ENCODE data around the gene AFAP1. TPM values are rescaled to one million over a fixed set of nuclear protein-coding genes. Genes with fewer than 3 reads are reported as not detected.

Gene AFAP1
- polyA plus RNA-seq, 2 donors = 2.0 to 4.0 TPM

DNA sequence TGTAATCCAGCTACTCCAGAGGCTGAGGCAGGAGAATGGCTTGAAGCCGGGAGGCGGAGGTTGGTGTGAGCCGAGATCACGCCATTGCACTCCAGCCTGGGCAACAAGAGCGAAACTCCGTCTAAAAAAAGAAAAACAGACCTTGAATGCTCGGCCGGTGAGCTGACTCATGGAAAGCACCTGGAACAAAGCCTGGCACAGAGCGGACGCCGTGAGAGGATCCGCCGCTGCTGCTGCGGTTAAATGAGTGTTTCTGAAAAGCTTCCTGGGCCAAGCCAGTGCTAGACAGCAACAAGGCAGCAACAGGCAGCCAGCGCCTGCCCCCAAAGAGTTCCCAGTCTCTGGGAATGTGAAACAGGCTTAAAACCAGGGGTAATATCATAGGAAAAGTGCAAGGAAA, 186.4 kb downstream of the AFAP1 start:
- no peak overlapping the region for H3K27ac ChIP-seq (ENCODE audit: low read depth in 2 of 2, low read length in 1 of 2)
- no peaks in the 10 kb centered on the region for H3K27me3 ChIP-seq (ENCODE audit: control insufficient read depth in 1 of 2, insufficient read depth in 2 of 2, low read length in 2 of 2)
- WGBS, 2 donors = 49 to 54% methylated on average over 15 of the region's 15 CpGs
- H3K9me3 ChIP-seq (ENCODE audit: control insufficient read depth in 2 of 2, insufficient read depth in 1 of 2, low read depth in 1 of 2, low read length in 1 of 2) = peaks cover 0 to 2% of the 10 kb centered on the region in 2 donors
- peaks cover 0 to 7% of the 10 kb centered on the region in 2 donors for H3K4me1 ChIP-seq (ENCODE audit: control insufficient read depth in 2 of 2, insufficient read depth in 2 of 2, low read length in 1 of 2)
- H3K36me3 ChIP-seq (ENCODE audit: control insufficient read depth in 2 of 2, insufficient read depth in 2 of 2, low read length in 1 of 2) = no peaks in the 10 kb centered on the region
- no peak overlapping the region for H3K4me3 ChIP-seq (ENCODE audit: low read depth in 1 of 2, low read length in 2 of 2)

DNA sequence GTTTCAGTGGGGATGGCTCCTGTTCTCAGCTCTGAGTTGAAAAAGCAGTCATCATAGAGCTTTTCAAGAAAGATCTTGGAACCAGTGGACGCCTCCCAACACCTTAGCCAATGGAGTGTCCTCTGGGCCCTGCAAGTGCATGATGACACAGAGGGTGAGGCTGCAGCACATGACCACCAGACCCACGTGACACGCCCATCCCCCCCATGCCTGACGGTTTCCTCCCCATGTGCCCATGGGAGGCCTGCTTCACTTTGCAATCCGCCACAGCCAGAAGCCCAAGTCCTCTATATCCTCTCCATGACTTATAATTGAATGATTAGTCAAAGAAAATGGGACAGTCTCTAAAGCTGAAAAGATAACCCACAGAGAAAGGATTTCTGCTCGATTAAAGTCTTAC, 187.0 kb downstream of the AFAP1 start:
- Histone ChIP-seq H3K27me3 (ENCODE audit: control insufficient read depth in 1 of 2, insufficient read depth in 2 of 2, low read length in 2 of 2) (no peaks in the 10 kb centered on the region), H3K9me3 (ENCODE audit: control insufficient read depth in 2 of 2, insufficient read depth in 1 of 2, low read depth in 1 of 2, low read length in 1 of 2) (peaks cover 0 to 2% of the 10 kb centered on the region in 2 donors), H3K27ac (ENCODE audit: low read depth in 2 of 2, low read length in 1 of 2) (no peak overlapping the region), H3K4me3 (ENCODE audit: low read depth in 1 of 2, low read length in 2 of 2) (no peak overlapping the region), H3K36me3 (ENCODE audit: control insufficient read depth in 2 of 2, insufficient read depth in 2 of 2, low read length in 1 of 2) (no peaks in the 10 kb centered on the region), H3K4me1 (ENCODE audit: control insufficient read depth in 2 of 2, insufficient read depth in 2 of 2, low read length in 1 of 2) (peaks cover 0 to 7% of the 10 kb centered on the region in 2 donors)
- 83 to 84% methylated on average over 6 of the region's 6 CpGs for WGBS, 2 donors

DNA sequence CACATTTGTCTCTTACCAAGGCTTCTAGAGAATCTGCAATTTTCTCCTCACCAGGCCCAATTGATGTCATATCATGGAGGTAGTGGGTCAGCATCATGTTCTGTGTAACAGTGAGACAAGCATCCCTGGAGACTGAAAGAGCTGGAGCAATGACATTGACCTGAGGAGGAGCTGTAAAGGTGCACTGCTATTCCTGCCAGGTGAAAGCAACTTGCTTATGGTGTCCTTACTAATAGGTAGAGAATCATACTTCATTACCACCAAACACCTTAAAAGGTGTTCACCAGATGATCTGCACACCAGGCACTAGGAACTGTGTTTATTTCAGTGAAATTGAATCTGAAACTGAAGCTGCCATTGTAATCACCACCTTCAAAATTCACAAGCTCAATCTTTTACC, 188.7 kb downstream of the AFAP1 start:
- peaks cover 0 to 7% of the 10 kb centered on the region in 2 donors for H3K4me1 ChIP-seq (ENCODE audit: control insufficient read depth in 2 of 2, insufficient read depth in 2 of 2, low read length in 1 of 2)
- no peak overlapping the region for H3K4me3 ChIP-seq (ENCODE audit: low read depth in 1 of 2, low read length in 2 of 2)
- H3K36me3 ChIP-seq (ENCODE audit: control insufficient read depth in 2 of 2, insufficient read depth in 2 of 2, low read length in 1 of 2) = no peaks in the 10 kb centered on the region
- H3K27me3 ChIP-seq (ENCODE audit: control insufficient read depth in 1 of 2, insufficient read depth in 2 of 2, low read length in 2 of 2) = no peaks in the 10 kb centered on the region
- no peak overlapping the region for H3K27ac ChIP-seq (ENCODE audit: low read depth in 2 of 2, low read length in 1 of 2)
- peaks cover 0 to 2% of the 10 kb centered on the region in 2 donors for H3K9me3 ChIP-seq (ENCODE audit: control insufficient read depth in 2 of 2, insufficient read depth in 1 of 2, low read depth in 1 of 2, low read length in 1 of 2)

DNA sequence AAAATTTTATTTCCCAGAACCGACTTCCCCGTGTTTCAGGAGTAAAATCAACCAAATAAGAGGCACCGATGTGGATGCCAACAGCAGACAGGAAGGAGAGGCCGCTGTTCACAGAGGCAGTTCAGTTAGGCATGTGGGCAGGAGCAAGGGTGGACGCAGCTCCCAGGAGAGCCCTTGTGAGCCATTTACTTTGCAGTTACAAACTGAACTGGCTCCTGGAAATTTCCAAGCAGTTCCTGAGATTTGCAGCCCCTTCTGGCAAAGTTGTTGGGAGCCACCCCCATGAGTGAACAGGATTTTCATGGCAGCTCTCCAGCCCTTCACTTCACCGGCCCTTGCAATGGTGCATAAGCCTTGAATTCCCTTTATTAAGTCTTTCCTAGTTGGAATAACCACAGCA, 189.1 kb downstream of the AFAP1 start:
- Histone ChIP-seq H3K4me1 (ENCODE audit: control insufficient read depth in 2 of 2, insufficient read depth in 2 of 2, low read length in 1 of 2) (peaks cover 0 to 7% of the 10 kb centered on the region in 2 donors), H3K9me3 (ENCODE audit: control insufficient read depth in 2 of 2, insufficient read depth in 1 of 2, low read depth in 1 of 2, low read length in 1 of 2) (peaks cover 0 to 2% of the 10 kb centered on the region in 2 donors), H3K27ac (ENCODE audit: low read depth in 2 of 2, low read length in 1 of 2) (no peak overlapping the region), H3K4me3 (ENCODE audit: low read depth in 1 of 2, low read length in 2 of 2) (no peak overlapping the region), H3K36me3 (ENCODE audit: control insufficient read depth in 2 of 2, insufficient read depth in 2 of 2, low read length in 1 of 2) (no peaks in the 10 kb centered on the region), H3K27me3 (ENCODE audit: control insufficient read depth in 1 of 2, insufficient read depth in 2 of 2, low read length in 2 of 2) (no peaks in the 10 kb centered on the region)
- WGBS, 2 donors = 69 to 71% methylated on average over 6 of the region's 6 CpGs

DNA sequence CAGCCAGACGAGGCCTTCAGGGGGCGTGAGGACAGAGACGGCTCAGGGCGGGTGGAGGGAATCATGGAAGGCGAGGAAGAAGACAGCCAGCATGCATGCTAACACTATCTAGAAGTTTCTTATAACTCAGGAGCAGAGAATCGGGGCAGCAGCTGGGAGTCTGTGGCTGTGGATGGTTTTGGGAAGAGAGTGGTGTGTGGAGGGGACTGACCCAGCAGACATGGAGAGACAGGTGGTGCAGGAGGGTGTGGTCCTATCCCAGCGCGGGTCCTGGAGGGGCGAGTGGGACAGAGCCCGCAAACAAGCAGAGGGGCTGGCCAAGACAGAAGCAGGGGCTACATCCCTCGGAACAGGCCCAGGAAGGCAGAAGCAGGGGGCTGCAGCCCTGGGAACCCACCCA, 192.1 kb downstream of the AFAP1 start:
- H3K4me3 ChIP-seq (ENCODE audit: low read depth in 1 of 2, low read length in 2 of 2) = no peak overlapping the region
- peaks cover 0 to 6% of the 10 kb centered on the region in 2 donors for H3K4me1 ChIP-seq (ENCODE audit: control insufficient read depth in 2 of 2, insufficient read depth in 2 of 2, low read length in 1 of 2)
- no peak overlapping the region for H3K27ac ChIP-seq (ENCODE audit: low read depth in 2 of 2, low read length in 1 of 2)
- no peaks in the 10 kb centered on the region for H3K27me3 ChIP-seq (ENCODE audit: control insufficient read depth in 1 of 2, insufficient read depth in 2 of 2, low read length in 2 of 2)
- WGBS, 2 donors = 90 to 91% methylated on average over 11 of the region's 11 CpGs
- H3K9me3 ChIP-seq (ENCODE audit: control insufficient read depth in 2 of 2, insufficient read depth in 1 of 2, low read depth in 1 of 2, low read length in 1 of 2) = peaks cover 0 to 2% of the 10 kb centered on the region in 2 donors
- no peaks in the 10 kb centered on the region for H3K36me3 ChIP-seq (ENCODE audit: control insufficient read depth in 2 of 2, insufficient read depth in 2 of 2, low read length in 1 of 2)

- no peaks in the 10 kb centered on the region for H3K36me3 ChIP-seq (ENCODE audit: control insufficient read depth in 2 of 2, insufficient read depth in 2 of 2, low read length in 1 of 2)
- H3K9me3 ChIP-seq (ENCODE audit: control insufficient read depth in 2 of 2, insufficient read depth in 1 of 2, low read depth in 1 of 2, low read length in 1 of 2) = peaks cover 0 to 2% of the 10 kb centered on the region in 2 donors
- no peaks in the 10 kb centered on the region for H3K27me3 ChIP-seq (ENCODE audit: control insufficient read depth in 1 of 2, insufficient read depth in 2 of 2, low read length in 2 of 2)
- WGBS, 2 donors = 90 to 91% methylated on average over 7 of the region's 7 CpGs
- H3K4me1 ChIP-seq (ENCODE audit: control insufficient read depth in 2 of 2, insufficient read depth in 2 of 2, low read length in 1 of 2) = peaks cover 0 to 6% of the 10 kb centered on the region in 2 donors
- H3K4me3 ChIP-seq (ENCODE audit: low read depth in 1 of 2, low read length in 2 of 2) = no peak overlapping the region
- H3K27ac ChIP-seq (ENCODE audit: low read depth in 2 of 2, low read length in 1 of 2) = no peak overlapping the region
These were observed 192.6 kb downstream of the AFAP1 start for GRCh38 chr4:7747062-7747385.

GRCh38 chr4:7746351-7747061, 193.2 kb downstream of the AFAP1 start:
- Histone ChIP-seq H3K36me3 (ENCODE audit: control insufficient read depth in 2 of 2, insufficient read depth in 2 of 2, low read length in 1 of 2) (no peaks in the 10 kb centered on the region), H3K9me3 (ENCODE audit: control insufficient read depth in 2 of 2, insufficient read depth in 1 of 2, low read depth in 1 of 2, low read length in 1 of 2) (no peaks in the 10 kb centered on the region), H3K4me1 (ENCODE audit: control insufficient read depth in 2 of 2, insufficient read depth in 2 of 2, low read length in 1 of 2) (peaks cover 0 to 6% of the 10 kb centered on the region in 2 donors), H3K4me3 (ENCODE audit: low read depth in 1 of 2, low read length in 2 of 2) (no peak overlapping the region), H3K27me3 (ENCODE audit: control insufficient read depth in 1 of 2, insufficient read depth in 2 of 2, low read length in 2 of 2) (no peaks in the 10 kb centered on the region), H3K27ac (ENCODE audit: low read depth in 2 of 2, low read length in 1 of 2) (no peak overlapping the region)
- WGBS, 2 donors = 82 to 86% methylated on average over 20 of the region's 20 CpGs

DNA sequence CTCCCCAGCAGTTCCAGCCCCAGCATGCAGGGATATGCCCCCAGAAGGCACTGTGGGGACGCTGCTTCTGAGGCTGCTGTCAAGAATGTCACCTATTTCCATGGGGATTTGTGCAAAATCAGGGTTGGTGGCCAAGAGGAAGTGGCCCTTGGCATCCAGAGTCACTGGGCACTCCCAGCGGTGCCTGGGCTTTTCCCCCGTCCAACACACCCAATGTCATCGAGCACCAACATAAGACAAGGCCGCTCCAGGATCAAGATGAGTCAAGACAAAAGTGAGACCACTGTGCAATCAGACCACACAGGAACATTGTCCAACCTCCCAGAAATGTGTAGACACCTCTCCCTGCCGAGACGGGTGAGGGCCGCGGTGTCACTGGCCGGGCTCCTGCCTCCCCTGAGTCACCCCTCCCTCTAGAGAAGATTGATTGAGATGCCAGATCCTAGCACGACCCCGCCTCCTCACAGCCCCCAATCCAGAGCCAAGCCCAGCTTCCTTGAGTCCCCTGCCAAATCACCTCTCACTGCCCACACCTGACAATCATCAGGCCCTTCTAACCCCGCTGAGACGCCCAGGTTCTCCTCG, 194.3 kb downstream of the AFAP1 start:
- Histone ChIP-seq H3K4me1 (ENCODE audit: control insufficient read depth in 2 of 2, insufficient read depth in 2 of 2, low read length in 1 of 2) (peaks cover 0 to 4% of the 10 kb centered on the region in 2 donors), H3K9me3 (ENCODE audit: control insufficient read depth in 2 of 2, insufficient read depth in 1 of 2, low read depth in 1 of 2, low read length in 1 of 2) (no peaks in the 10 kb centered on the region), H3K36me3 (ENCODE audit: control insufficient read depth in 2 of 2, insufficient read depth in 2 of 2, low read length in 1 of 2) (no peaks in the 10 kb centered on the region), H3K27me3 (ENCODE audit: control insufficient read depth in 1 of 2, insufficient read depth in 2 of 2, low read length in 2 of 2) (no peaks in the 10 kb centered on the region), H3K27ac (ENCODE audit: low read depth in 2 of 2, low read length in 1 of 2) (no peak overlapping the region), H3K4me3 (ENCODE audit: low read depth in 1 of 2, low read length in 2 of 2) (no peak overlapping the region)
- 84 to 87% methylated on average over 15 of the region's 15 CpGs for WGBS, 2 donors

DNA sequence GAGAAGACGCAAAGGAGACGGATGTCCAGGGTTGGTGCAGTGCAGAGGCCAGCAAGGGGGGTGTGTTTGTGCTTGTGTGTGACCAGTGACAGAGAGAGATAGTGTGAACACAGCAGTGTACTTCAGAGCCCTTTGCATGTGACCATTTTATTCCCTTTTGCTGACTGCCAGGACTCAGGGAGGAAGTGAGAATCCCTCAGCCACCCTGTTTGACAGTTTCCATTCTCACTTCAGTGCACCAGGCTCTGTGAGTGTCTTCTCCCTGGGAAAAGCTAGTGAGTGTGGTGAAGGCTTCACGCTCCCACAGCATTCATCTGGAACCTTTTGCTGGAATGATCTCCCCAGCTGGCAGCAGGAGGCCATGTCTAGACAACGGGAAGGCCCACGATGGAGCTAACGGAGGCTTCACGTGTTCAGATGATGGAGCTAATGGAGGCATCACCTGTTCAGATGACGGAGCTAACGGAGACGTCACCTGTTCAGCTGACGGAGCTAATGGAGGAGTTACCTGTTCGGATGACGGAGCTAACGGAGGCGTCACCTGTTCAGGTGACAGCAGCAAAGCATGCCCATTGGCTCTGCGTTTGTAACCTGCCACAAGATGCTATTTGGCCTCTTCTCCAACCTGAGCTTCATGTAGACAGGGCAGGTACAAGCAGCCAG, 195.4 kb downstream of the AFAP1 start:
- Histone ChIP-seq H3K4me3 (ENCODE audit: low read depth in 1 of 2, low read length in 2 of 2) (no peak overlapping the region), H3K27me3 (ENCODE audit: control insufficient read depth in 1 of 2, insufficient read depth in 2 of 2, low read length in 2 of 2) (no peaks in the 10 kb centered on the region), H3K36me3 (ENCODE audit: control insufficient read depth in 2 of 2, insufficient read depth in 2 of 2, low read length in 1 of 2) (no peaks in the 10 kb centered on the region), H3K27ac (ENCODE audit: low read depth in 2 of 2, low read length in 1 of 2) (no peak overlapping the region), H3K9me3 (ENCODE audit: control insufficient read depth in 2 of 2, insufficient read depth in 1 of 2, low read depth in 1 of 2, low read length in 1 of 2) (no peaks in the 10 kb centered on the region), H3K4me1 (ENCODE audit: control insufficient read depth in 2 of 2, insufficient read depth in 2 of 2, low read length in 1 of 2) (peaks cover 0 to 3% of the 10 kb centered on the region in 2 donors)
- WGBS, 2 donors = 85 to 87% methylated on average over 16 of the region's 16 CpGs
